Neural progenitor cell (in vitro differentiated cells): ENCODE results near the gene S100A14.

Experiments
- EZH2phosphoT487 ChIP-seq: fragments of 200-600 bp; sonication (generic); IDR thresholded peaks from 2 replicates; pipeline ENCODE4 v1.6.1; 2017; ENCODE audit warnings: antibody characterized with exemption
- TF ChIP-seq, protein P1 (sequence below): fragments of 200-600 bp; sonication (generic); IDR thresholded peaks from 2 replicates; pipeline ENCODE4 v1.5.1; 2017; ENCODE audit warnings: antibody characterized with exemption, mild to moderate bottlenecking

DNA sequence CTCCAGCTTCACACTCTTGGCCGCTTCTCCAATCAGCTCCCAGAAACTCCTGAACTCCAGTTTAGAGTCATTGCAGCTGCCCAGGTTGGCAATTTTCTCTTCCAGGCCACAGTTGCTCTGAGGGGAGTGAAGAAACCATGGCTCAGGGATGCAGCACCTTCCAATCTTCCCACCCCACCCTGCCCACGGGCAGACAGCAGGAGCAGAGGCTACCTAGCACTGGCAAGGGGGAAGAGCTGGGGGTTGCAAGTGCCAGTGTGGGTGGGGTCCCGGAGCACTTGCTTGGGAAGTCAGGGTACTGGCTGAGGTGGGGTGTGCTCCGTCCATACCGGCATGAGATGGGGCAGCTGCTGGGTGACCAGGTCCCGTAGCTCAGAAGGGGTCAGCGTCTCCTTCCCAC, 1.2 kb downstream of the S100A14 start:
- TF ChIP-seq, protein P1, sequence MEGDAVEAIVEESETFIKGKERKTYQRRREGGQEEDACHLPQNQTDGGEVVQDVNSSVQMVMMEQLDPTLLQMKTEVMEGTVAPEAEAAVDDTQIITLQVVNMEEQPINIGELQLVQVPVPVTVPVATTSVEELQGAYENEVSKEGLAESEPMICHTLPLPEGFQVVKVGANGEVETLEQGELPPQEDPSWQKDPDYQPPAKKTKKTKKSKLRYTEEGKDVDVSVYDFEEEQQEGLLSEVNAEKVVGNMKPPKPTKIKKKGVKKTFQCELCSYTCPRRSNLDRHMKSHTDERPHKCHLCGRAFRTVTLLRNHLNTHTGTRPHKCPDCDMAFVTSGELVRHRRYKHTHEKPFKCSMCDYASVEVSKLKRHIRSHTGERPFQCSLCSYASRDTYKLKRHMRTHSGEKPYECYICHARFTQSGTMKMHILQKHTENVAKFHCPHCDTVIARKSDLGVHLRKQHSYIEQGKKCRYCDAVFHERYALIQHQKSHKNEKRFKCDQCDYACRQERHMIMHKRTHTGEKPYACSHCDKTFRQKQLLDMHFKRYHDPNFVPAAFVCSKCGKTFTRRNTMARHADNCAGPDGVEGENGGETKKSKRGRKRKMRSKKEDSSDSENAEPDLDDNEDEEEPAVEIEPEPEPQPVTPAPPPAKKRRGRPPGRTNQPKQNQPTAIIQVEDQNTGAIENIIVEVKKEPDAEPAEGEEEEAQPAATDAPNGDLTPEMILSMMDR: no peak
- TF ChIP-seq EZH2phosphoT487: no peak
